Duodenal mucosa (tissue), 2 donors: Measurements from ENCODE around the gene MDM2.

Source experiments
- H3K27ac ChIP-seq: one replicate; pipeline ENCODE4 v1.7.0; 2013; ENCODE audit warnings: low read depth, low read length
- H3K27me3 ChIP-seq, 2 donors: one replicate each; pipeline ENCODE4 v1.7.0; 2013; ENCODE audit warnings: low read length in 2 of 2, control low read depth in 1 of 2; ENCODE audit not compliant: insufficient read depth in 2 of 2, control insufficient read depth in 1 of 2
- H3K36me3 ChIP-seq, 2 donors: one replicate each; pipeline ENCODE4 v1.7.0; 2013; ENCODE audit warnings: low read length in 2 of 2, control low read depth in 1 of 2; ENCODE audit not compliant: insufficient read depth in 2 of 2, control insufficient read depth in 1 of 2
- H3K4me1 ChIP-seq, 2 donors: one replicate each; pipeline ENCODE4 v1.7.0; 2013; ENCODE audit warnings: low read length in 2 of 2, control low read depth in 1 of 2; ENCODE audit not compliant: insufficient read depth in 2 of 2, control insufficient read depth in 1 of 2
- H3K4me3 ChIP-seq, 2 donors: one replicate each; pipeline ENCODE4 v1.7.0; 2013; ENCODE audit warnings: low read length in 2 of 2, low read depth in 1 of 2
- H3K9ac ChIP-seq, 2 donors: one replicate each; pipeline ENCODE4 v1.7.0; 2013; ENCODE audit warnings: low read length in 2 of 2, low read depth in 1 of 2
- H3K9me3 ChIP-seq, 2 donors: one replicate each; pipeline ENCODE4 v1.7.0; 2013; ENCODE audit warnings: low read length in 2 of 2, control low read depth in 1 of 2; ENCODE audit not compliant: control insufficient read depth in 1 of 2

MDM2 gene

GRCh38 chr12:68871921-68872320 is 63.9 kb downstream of the MDM2 start:
- Histone ChIP-seq H3K9me3 (no peaks in the 10 kb centered on the region), H3K9ac (no peak overlapping the region), H3K4me1 (no peaks in the 10 kb centered on the region), H3K27me3 (no peaks in the 10 kb centered on the region), H3K36me3 (peaks cover 0 to 6% of the 10 kb centered on the region in 2 donors), H3K4me3 (no peak overlapping the region), H3K27ac (no peak overlapping the region)

GRCh38 chr12:68873316-68873715 is 65.3 kb downstream of the MDM2 start:
- Histone ChIP-seq H3K36me3 (peaks cover 0 to 6% of the 10 kb centered on the region in 2 donors), H3K4me1 (no peaks in the 10 kb centered on the region), H3K27me3 (no peaks in the 10 kb centered on the region), H3K9ac (no peak overlapping the region), H3K4me3 (no peak overlapping the region), H3K9me3 (peaks cover 0 to 2% of the 10 kb centered on the region in 2 donors), H3K27ac (no peak overlapping the region)

- H3K9me3 ChIP-seq = peaks cover 3 to 4% of the 10 kb centered on the region in 2 donors
- H3K27me3 ChIP-seq = no peaks in the 10 kb centered on the region
- H3K4me1 ChIP-seq = no peaks in the 10 kb centered on the region
- H3K4me3 ChIP-seq = no peak overlapping the region
- no peak overlapping the region for H3K27ac ChIP-seq
- peaks cover 0 to 2% of the 10 kb centered on the region in 2 donors for H3K36me3 ChIP-seq
- no peak overlapping the region for H3K9ac ChIP-seq
Measured at GRCh38 chr12:68876461-68876860, 68.5 kb downstream of the MDM2 start.

GRCh38 chr12:68877583-68877982 is 69.6 kb downstream of the MDM2 start:
- no peak overlapping the region for H3K4me3 ChIP-seq
- no peaks in the 10 kb centered on the region for H3K4me1 ChIP-seq

GRCh38 chr12:68878283-68878682 is 70.3 kb downstream of the MDM2 start:
- Histone ChIP-seq H3K9ac (no peak overlapping the region), H3K27me3 (no peaks in the 10 kb centered on the region), H3K9me3 (peaks cover 4 to 7% of the 10 kb centered on the region in 2 donors), H3K27ac (no peak overlapping the region), H3K4me1 (no peaks in the 10 kb centered on the region), H3K4me3 (no peak overlapping the region), H3K36me3 (no peaks in the 10 kb centered on the region)

More at GRCh38 chr12:68877583-68877982, 69.6 kb downstream of the MDM2 start:
- no peak overlapping the region for H3K9ac ChIP-seq
- H3K9me3 ChIP-seq = peaks cover 4 to 7% of the 10 kb centered on the region in 2 donors
- H3K27ac ChIP-seq = no peak overlapping the region
- no peaks in the 10 kb centered on the region for H3K36me3 ChIP-seq
- no peaks in the 10 kb centered on the region for H3K27me3 ChIP-seq

- Histone ChIP-seq H3K27me3 (no peaks in the 10 kb centered on the region), H3K9ac (no peak overlapping the region), H3K9me3 (peaks cover 4 to 7% of the 10 kb centered on the region in 2 donors), H3K36me3 (no peaks in the 10 kb centered on the region), H3K4me3 (no peak overlapping the region), H3K27ac (no peak overlapping the region), H3K4me1 (no peaks in the 10 kb centered on the region)
Measured at GRCh38 chr12:68878846-68879245, 70.9 kb downstream of the MDM2 start.

- Histone ChIP-seq H3K4me1 (no peaks in the 10 kb centered on the region), H3K27ac (no peak overlapping the region), H3K4me3 (no peak overlapping the region), H3K9ac (no peak overlapping the region), H3K27me3 (no peaks in the 10 kb centered on the region), H3K36me3 (no peaks in the 10 kb centered on the region), H3K9me3 (peaks cover 4 to 7% of the 10 kb centered on the region in 2 donors)
Measured at GRCh38 chr12:68880660-68881325, 72.8 kb downstream of the MDM2 start.

GRCh38 chr12:68882251-68882964 is 74.4 kb downstream of the MDM2 start:
- no peak overlapping the region for H3K9ac ChIP-seq
- H3K4me3 ChIP-seq = no peak overlapping the region
- no peak overlapping the region for H3K27ac ChIP-seq
- no peaks in the 10 kb centered on the region for H3K4me1 ChIP-seq
- H3K36me3 ChIP-seq = no peaks in the 10 kb centered on the region
- H3K27me3 ChIP-seq = no peaks in the 10 kb centered on the region
- peaks cover 4 to 7% of the 10 kb centered on the region in 2 donors for H3K9me3 ChIP-seq

- Histone ChIP-seq H3K4me3 (no peak overlapping the region), H3K36me3 (no peaks in the 10 kb centered on the region), H3K27me3 (no peaks in the 10 kb centered on the region), H3K9me3 (peaks cover 4 to 7% of the 10 kb centered on the region in 2 donors), H3K27ac (no peak overlapping the region), H3K4me1 (no peaks in the 10 kb centered on the region), H3K9ac (no peak overlapping the region)
Measured at GRCh38 chr12:68883151-68883550, 75.2 kb downstream of the MDM2 start.

GRCh38 chr12:68884251-68884650 is 76.3 kb downstream of the MDM2 start:
- Histone ChIP-seq H3K36me3 (no peaks in the 10 kb centered on the region), H3K9me3 (peaks cover 0 to 4% of the 10 kb centered on the region in 2 donors), H3K4me3 (no peak overlapping the region), H3K9ac (no peak overlapping the region), H3K27ac (no peak overlapping the region), H3K4me1 (no peaks in the 10 kb centered on the region), H3K27me3 (no peaks in the 10 kb centered on the region)
